GM19099 (cell line): ENCODE measurements around the gene SIAH2.
A peak's percentile ranks its signal among the peaks of the same experiment; 100 is the strongest.

ENCODE experiments used
- POLR2A ChIP-seq: IDR thresholded peaks from 3 replicates; pipeline ENCODE4 v1.6.1; 2011; ENCODE audit warnings: low read depth; ENCODE audit not compliant: insufficient read length; ENCODE audit errors: extremely low read depth

The SIAH2 gene, protein sequence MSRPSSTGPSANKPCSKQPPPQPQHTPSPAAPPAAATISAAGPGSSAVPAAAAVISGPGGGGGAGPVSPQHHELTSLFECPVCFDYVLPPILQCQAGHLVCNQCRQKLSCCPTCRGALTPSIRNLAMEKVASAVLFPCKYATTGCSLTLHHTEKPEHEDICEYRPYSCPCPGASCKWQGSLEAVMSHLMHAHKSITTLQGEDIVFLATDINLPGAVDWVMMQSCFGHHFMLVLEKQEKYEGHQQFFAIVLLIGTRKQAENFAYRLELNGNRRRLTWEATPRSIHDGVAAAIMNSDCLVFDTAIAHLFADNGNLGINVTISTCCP

DNA sequence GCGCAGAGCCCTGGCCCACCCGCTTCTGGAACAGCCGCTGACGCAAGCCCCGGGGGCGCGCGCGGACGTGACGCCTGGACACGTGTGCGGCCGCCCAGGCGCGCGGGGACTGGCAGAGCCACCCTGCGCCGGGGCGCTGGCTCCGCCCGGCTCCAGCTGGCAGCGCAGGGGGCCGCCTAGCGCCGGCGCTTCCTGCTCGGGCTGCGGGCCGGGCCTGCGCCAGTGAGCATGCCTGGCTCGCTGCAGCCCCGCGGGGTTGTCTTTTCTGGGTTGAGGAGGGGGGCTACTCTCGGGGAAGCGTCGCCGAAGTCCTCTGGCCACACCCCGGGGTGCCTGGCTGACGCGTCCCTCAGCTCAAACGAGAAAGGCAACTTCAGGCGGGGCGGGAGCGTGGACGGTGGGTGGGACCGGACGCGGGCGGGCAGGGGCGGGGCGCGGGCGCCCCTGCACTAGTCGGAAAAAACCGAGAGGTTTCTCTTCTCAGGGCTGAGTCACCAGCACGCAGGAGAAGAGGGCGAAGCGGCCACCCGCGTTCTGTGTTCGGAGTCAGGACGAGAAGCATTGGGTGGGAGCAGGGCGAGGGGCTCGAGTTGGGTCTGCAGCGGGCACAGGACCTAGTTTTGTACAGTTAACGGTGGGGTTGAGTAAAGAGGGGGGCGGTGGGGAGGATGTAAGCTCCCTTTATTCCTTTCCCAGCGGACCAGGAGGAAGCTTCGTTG, at the start of gene SIAH2:
Gene SIAH2, minus strand, starts transcription at position 48 of the 719 bp plus-strand sequence. CDS start 320 bp downstream, outside the sequence.
- TF ChIP-seq POLR2A, result peak; percentile 88

DNA sequence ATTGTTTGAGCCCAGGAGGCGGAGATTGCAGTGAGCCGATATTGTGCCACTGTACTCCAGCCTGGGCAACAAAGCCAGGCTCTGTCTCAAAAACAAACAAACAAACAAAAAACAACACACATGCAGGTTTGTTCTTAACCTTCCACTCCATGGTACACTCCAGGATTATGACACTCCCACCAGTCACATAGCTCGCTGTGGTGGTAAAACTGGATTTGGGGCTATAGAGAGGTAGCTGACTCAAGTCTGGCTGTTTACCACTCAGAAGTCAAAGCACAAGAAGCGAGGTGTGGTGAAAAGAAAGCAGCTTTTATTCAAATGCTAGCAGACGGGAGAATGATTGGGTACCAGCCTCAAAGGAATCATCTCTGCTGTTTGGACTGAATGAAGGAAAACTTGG, 49.0 kb upstream of the SIAH2 start:
- no peak for TF ChIP-seq POLR2A

DNA sequence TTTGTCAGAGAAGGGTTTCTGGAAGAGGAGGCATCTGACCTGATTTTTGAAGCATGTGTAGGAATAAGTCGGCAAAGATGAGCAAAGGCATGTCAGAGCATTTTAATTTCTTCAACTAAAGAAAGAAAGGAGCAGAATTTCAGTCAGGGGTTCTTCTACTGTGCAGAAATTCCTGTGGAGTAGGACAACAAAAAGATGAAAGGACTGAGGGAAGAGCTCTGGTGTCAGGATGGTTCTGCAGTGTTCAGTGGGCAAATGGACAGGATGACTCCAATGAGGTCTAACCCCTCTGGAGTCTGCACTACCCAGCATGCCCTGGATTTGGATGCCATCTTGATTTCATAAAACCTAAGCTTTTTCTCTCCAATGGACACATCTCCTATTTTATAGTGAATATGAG, 47.7 kb upstream of the SIAH2 start:
- no peak for TF ChIP-seq POLR2A

DNA sequence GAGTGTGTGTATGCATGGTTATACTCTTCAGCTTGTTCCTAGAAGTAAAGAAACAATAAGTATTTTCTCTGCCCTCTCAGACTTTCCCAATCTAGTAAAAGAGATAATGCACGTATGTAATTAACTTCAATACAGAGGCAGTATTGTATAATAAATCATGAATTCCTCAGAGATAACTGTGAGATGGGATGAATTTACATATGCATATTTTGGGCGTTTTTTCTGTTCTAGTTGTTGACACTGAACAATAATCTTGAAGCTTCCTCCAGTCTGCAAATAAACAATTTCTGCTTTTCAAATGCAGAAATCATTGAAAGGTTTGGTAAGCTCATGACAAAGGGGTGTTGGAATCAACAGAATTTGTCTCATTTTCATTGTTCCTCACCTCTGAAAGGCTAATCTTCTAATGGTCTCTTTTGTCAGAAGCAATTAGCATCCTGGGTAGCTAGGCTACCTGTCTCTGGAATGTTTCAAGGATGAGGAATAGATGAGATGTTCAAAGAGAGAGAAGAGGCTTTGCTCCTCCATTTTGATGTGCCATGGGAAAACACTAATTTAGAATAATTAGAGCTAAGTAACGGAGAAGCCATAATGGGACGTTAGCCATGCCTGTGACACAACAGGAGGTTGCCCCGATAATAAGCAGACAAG, 43.3 kb upstream of the SIAH2 start:
- no peak for TF ChIP-seq POLR2A

DNA sequence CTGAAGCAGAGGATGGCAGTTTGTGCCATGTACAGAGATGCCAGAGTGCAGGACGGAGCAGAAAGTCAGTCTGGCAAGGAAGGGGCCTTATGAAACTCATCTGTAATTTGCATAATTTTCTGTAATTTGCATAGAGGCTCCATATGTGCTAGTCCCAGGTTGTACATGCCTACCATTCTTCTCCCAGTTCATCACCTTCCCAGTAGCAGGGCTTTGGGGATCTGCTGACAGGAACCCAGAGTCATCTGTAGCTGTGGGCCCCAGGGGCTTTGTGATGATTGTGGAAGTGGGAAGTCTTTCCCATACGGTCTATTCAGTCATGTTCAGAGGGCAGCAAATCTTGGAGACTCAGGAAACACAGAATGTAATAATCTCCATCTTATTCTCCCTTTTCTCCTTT, 42.4 kb upstream of the SIAH2 start:
- no peak for TF ChIP-seq POLR2A

DNA sequence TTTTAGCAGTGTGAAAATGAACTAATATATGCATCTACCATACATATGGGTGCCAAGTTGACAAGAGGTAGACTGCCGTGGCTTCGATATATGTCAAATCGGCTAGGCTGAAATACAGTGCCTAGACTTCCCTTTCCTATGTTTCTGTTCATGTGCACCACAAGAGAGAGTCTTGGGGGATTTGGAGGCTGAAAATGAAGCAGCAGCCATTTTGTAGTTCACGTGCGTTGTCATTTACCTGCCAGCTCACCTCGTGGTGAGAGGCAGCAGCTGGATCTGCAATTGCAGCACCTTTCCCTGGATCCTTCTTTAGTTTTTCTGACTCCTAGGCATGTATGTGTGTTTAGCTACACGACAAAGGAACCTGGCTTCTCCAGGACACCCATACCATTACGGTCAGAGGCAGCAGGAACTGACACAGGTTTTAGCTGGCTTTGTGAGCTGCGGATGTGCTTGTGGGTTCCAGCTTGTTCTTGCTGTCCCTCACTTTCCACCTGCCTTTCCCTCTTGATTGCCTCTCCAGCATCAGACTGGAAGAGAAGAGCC, 40.5 kb upstream of the SIAH2 start:
- TF ChIP-seq POLR2A, result no peak

DNA sequence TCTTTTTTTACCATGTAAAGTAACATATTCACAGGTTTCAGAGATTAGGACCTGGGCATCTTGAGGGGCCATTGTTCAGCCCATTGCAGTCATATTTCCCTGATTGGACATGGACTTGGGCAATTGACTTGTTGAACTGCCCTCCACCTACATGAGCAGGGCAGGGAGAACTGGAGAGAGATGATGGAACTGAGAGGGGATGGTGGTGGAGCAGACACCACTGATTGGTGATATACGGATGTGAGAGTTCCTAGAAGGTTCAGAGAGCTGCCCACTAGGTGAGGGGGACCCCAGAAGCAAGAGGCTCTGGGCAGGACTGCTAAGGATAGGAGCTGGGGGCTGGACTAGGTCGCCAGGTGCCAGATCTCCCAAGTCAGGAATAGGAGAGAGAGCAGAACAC, 37.8 kb upstream of the SIAH2 start:
- TF ChIP-seq POLR2A, result no peak

DNA sequence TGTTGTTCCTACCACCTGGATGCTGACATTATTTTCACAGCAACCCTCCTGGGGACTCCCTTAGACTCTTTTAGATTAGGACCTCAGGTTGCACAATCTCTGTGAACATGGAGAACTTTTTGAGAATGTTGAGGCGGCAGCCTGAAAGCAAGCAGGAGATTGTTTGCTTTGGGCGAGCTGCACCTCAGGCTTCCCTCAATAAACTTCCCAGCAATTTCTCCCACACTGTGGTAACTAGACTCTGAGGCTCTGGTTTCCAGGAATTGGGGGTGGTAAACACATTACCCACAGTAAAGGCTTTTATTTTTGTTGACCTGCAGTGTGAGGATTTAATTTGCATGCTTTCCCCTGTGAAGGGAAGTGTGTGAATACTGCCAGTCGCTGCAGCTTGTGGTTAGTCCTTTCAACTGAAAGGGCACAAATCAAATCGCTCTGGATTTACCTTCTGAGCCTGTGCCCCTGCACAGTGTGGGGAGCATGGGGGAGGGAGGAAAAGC, 35.2 kb upstream of the SIAH2 start:
- TF ChIP-seq POLR2A, result no peak

DNA sequence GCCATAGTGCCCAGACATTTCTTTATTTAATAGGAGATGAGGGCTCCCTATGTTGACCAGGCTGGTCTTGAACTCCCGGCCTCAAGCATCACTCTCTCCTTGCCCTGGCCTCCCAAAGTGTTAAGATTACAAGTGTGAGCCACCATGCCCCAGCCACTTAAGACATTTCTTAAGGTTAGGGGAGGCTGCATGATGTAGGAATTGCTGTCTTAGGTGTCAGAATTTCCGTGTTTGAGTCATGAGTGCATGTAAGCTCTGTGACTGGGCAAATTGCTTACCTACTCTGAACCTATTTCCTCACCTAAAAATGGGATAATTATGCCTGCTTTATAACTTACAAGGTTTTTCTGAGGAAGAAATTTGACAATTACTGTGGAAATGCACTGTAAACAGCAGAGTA, 34.2 kb upstream of the SIAH2 start:
- no peak for TF ChIP-seq POLR2A

DNA sequence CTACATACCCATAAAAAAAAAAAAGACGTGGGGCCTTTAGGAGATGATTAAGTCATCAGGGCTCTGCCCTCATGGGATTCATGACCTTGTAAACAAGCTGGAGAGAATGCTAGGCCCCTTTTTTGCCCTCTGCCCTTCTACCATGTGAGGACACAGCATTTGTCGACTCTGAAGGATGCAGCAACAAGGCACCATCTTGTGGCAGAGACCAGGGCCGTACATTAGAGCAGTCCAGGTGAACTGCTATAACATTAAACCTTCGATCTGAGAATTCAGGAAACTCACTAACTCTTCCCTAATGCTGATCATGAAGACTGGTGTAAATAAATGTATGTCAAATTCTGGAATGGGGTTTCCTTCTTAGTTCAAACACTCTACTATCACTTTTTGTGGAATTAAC, 30.7 kb upstream of the SIAH2 start:
- no peak for TF ChIP-seq POLR2A

DNA sequence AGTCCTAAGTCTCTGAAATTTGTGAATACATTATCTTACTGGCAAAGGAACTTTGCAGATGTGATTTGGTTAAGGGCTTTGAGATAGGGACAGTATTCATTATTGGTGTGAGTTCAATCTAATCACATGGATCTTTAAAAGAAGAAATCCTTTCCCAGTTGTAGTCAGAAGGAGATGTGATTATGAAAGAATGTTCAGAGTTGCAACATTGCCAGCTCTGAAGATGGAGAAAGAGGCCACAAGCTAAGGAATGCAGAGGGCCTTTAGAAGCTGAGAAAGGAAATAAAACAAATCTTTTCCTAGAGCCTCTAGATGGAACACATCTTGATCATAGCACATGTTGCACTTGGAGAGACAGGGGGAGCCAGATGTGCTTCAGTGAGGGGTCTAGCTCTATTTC, 27.7 kb upstream of the SIAH2 start:
- TF ChIP-seq POLR2A, result no peak

DNA sequence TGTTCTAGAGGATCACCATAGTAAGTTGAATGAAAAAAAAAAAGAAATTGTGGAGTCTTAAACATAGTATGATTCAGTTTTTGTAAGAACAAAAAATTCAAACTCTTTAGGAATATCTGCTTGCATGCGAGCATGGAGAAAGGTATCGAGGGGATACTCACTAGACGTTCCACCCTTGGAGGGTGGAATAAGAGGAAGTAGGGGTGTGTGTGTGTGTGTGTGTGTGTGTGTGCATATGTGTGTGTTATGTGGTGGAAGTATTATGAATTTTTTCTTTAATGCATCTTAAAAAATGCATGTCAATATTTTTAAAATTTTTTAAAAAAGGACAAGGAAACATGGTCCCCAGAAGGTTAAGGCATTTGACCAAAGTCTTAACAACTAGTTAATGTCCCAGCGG, 26.5 kb upstream of the SIAH2 start:
- no peak for TF ChIP-seq POLR2A

DNA sequence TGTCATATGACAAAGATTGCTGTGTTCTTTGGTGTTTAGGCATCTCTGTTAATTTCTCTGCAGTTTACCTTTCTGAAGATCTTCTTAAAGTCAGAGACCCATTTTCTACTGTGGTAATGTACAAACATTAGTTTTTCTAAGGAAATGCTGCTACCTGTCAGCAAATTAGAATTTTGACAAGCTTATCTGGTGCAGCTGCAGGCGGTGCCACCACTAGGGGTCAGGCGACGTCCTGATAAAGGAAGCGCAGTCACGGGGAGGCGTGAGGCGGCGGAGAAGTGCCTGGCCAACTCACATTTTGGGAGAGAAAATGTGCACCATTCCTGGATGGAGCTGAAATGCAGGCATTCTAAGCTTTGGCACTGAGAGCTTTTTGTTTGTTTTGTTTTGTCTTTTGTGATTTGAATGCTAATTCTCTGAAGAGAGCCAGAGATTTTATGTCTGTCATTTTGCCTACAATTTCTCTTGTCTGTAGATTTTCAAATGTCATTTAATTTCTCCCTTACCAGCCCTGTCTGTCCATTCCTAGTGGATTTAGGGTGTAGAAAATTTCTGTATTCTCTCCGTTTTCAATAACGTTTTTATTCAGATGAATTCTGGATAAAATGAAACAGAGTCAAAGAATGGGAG, 24.9 kb upstream of the SIAH2 start:
- TF ChIP-seq POLR2A, result no peak

DNA sequence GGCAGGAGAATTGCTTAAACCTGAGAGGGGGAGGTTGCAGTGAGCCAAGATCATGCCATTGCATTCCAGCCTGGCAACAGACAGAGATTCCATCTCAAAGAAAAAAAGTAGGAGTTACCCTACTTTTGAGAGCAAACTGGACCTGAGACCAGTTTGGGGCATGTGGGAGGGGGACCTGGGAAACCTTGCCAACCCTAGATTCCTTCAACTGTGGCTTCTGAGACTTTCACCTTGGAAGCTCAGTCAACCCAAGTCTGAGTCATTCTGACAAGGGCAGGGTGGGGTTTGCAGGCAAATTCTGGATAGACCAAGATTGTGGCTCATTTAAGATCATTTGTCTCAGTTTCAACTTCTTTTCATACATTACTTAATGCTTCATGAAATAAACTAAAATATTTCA, 23.8 kb upstream of the SIAH2 start:
- no peak for TF ChIP-seq POLR2A

DNA sequence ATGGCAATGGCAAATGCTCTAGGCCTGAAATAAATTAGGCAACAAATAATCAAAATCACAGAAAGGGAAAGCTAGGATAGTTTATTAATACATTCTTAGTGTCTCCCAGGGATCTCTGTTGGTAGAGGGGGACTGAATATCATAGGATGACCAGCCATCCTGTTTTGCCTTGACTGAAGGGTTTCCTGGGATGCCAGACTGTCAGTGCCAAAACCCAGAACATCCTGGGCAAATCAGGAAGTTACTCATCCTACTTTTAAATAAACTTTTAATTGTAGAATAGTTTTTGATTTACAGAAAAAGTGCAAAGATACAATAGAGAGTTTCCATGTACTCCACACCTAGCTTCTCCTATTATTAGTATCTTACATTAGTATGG, 21.8 kb upstream of the SIAH2 start:
- TF ChIP-seq POLR2A, result no peak
